ENCODE data around the gene LRG1.
A peak's percentile ranks its signal among the peaks of the same experiment; 100 is the strongest.

Gene LRG1

GRCh38 chr19:4578552-4579248 is 38.9 kb upstream of the LRG1 start (continued):
- peak; percentile 48; the same call in 1 of the 2 replicates for TF ChIP-seq ZBTB10 (tag by site-specific recombination; IDR thresholded peaks at IDR 0.05)
- TF ChIP-seq SP2 (tag by site-specific recombination; IDR thresholded peaks at IDR 0.05), result peak; percentile 15
- TF ChIP-seq ZNF211 (tag by site-specific recombination; IDR thresholded peaks at IDR 0.05; ENCODE audit: low read depth), result no peak
- TF ChIP-seq KLF1 (tag by site-specific recombination; IDR thresholded peaks at IDR 0.05), result 0 out of 2 replicates have a peak, but pooled peaks have one; percentile 12
- TF ChIP-seq ZNF510 (tag by site-specific recombination; IDR thresholded peaks at IDR 0.05; ENCODE audit: insufficient replicate concordance), result no peak
- TF ChIP-seq ZFP69B (tag by site-specific recombination; IDR thresholded peaks at IDR 0.05), result 0 out of 2 replicates have a peak, but pooled peaks have one; percentile 36
- no peak for TF ChIP-seq ZNF791 (tag by site-specific recombination; IDR thresholded peaks at IDR 0.05)
- no peak; the same call in 1 of the 2 replicates for TF ChIP-seq PATZ1 (tag by site-specific recombination; IDR thresholded peaks at IDR 0.05)
- 0 out of 2 replicates have a peak, but pooled peaks have one; percentile 55 for TF ChIP-seq ZSCAN23 (tag by site-specific recombination; IDR thresholded peaks at IDR 0.05)
- TF ChIP-seq ZNF184 (tag by site-specific recombination; IDR thresholded peaks at IDR 0.05), result no peak
- peak; percentile 18; the same call in 1 of the 2 replicates for TF ChIP-seq ZBTB7A (tag by site-specific recombination; IDR thresholded peaks at IDR 0.05; ENCODE audit: low read depth)
- TF ChIP-seq, protein P1, sequence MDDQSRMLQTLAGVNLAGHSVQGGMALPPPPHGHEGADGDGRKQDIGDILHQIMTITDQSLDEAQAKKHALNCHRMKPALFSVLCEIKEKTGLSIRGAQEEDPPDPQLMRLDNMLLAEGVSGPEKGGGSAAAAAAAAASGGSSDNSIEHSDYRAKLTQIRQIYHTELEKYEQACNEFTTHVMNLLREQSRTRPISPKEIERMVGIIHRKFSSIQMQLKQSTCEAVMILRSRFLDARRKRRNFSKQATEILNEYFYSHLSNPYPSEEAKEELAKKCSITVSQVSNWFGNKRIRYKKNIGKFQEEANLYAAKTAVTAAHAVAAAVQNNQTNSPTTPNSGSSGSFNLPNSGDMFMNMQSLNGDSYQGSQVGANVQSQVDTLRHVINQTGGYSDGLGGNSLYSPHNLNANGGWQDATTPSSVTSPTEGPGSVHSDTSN (CRISPR knock-in tag; IDR thresholded peaks at IDR 0.05), result no peak
- no peak for TF ChIP-seq ZNF610 (tag by site-specific recombination; IDR thresholded peaks at IDR 0.05; ENCODE audit: borderline replicate concordance)
- TF ChIP-seq ZNF664 (tag by site-specific recombination; IDR thresholded peaks at IDR 0.05), result peak; percentile 42; the same call in 1 of the 2 replicates
- no peak for TF ChIP-seq ZNF155 (tag by site-specific recombination; IDR thresholded peaks at IDR 0.05)
- no peak for TF ChIP-seq ZNF221 (tag by site-specific recombination; IDR thresholded peaks at IDR 0.05; ENCODE audit: borderline replicate concordance)
- no peak for TF ChIP-seq ZXDB (tag by site-specific recombination; IDR thresholded peaks at IDR 0.05)
- TF ChIP-seq ZSCAN16 (tag by site-specific recombination; IDR thresholded peaks at IDR 0.05), result no peak
- TF ChIP-seq MEIS1 (CRISPR knock-in tag; IDR thresholded peaks at IDR 0.05; ENCODE audit: borderline replicate concordance), result no peak
- 0 out of 2 replicates have a peak, but pooled peaks have one; percentile 5 for TF ChIP-seq BCL11A (tag by site-specific recombination; IDR thresholded peaks at IDR 0.05; ENCODE audit: low read depth)
- TF ChIP-seq ZNF555 (tag by site-specific recombination; conservative IDR thresholded peaks at IDR 0.05), result no peak
- TF ChIP-seq KLF8 (tag by site-specific recombination; IDR thresholded peaks at IDR 0.05), result peak; percentile 60; the same call in 1 of the 2 replicates
- no peak for TF ChIP-seq ZNF843 (tag by site-specific recombination; IDR thresholded peaks at IDR 0.05)
- TF ChIP-seq, protein P2, sequence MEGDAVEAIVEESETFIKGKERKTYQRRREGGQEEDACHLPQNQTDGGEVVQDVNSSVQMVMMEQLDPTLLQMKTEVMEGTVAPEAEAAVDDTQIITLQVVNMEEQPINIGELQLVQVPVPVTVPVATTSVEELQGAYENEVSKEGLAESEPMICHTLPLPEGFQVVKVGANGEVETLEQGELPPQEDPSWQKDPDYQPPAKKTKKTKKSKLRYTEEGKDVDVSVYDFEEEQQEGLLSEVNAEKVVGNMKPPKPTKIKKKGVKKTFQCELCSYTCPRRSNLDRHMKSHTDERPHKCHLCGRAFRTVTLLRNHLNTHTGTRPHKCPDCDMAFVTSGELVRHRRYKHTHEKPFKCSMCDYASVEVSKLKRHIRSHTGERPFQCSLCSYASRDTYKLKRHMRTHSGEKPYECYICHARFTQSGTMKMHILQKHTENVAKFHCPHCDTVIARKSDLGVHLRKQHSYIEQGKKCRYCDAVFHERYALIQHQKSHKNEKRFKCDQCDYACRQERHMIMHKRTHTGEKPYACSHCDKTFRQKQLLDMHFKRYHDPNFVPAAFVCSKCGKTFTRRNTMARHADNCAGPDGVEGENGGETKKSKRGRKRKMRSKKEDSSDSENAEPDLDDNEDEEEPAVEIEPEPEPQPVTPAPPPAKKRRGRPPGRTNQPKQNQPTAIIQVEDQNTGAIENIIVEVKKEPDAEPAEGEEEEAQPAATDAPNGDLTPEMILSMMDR (tag by site-specific recombination; IDR thresholded peaks at IDR 0.05), result no peak
- TF ChIP-seq, protein P3, sequence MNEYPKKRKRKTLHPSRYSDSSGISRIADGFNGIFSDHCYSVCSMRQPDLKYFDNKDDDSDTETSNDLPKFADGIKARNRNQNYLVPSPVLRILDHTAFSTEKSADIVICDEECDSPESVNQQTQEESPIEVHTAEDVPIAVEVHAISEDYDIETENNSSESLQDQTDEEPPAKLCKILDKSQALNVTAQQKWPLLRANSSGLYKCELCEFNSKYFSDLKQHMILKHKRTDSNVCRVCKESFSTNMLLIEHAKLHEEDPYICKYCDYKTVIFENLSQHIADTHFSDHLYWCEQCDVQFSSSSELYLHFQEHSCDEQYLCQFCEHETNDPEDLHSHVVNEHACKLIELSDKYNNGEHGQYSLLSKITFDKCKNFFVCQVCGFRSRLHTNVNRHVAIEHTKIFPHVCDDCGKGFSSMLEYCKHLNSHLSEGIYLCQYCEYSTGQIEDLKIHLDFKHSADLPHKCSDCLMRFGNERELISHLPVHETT (tag by site-specific recombination; IDR thresholded peaks at IDR 0.05), result peak; percentile 72
- TF ChIP-seq KLF16 (tag by site-specific recombination; IDR thresholded peaks at IDR 0.05), result no peak
- TF ChIP-seq, protein P4, sequence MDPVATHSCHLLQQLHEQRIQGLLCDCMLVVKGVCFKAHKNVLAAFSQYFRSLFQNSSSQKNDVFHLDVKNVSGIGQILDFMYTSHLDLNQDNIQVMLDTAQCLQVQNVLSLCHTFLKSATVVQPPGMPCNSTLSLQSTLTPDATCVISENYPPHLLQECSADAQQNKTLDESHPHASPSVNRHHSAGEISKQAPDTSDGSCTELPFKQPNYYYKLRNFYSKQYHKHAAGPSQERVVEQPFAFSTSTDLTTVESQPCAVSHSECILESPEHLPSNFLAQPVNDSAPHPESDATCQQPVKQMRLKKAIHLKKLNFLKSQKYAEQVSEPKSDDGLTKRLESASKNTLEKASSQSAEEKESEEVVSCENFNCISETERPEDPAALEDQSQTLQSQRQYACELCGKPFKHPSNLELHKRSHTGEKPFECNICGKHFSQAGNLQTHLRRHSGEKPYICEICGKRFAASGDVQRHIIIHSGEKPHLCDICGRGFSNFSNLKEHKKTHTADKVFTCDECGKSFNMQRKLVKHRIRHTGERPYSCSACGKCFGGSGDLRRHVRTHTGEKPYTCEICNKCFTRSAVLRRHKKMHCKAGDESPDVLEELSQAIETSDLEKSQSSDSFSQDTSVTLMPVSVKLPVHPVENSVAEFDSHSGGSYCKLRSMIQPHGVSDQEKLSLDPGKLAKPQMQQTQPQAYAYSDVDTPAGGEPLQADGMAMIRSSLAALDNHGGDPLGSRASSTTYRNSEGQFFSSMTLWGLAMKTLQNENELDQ (tag by site-specific recombination; IDR thresholded peaks at IDR 0.05; ENCODE audit: low read depth), result no peak
